ENCODE results near the gene FAM9C.

- TF ChIP-seq POLR2A (IDR thresholded peaks at IDR 0.05), result no peak
- TF ChIP-seq, protein P1, sequence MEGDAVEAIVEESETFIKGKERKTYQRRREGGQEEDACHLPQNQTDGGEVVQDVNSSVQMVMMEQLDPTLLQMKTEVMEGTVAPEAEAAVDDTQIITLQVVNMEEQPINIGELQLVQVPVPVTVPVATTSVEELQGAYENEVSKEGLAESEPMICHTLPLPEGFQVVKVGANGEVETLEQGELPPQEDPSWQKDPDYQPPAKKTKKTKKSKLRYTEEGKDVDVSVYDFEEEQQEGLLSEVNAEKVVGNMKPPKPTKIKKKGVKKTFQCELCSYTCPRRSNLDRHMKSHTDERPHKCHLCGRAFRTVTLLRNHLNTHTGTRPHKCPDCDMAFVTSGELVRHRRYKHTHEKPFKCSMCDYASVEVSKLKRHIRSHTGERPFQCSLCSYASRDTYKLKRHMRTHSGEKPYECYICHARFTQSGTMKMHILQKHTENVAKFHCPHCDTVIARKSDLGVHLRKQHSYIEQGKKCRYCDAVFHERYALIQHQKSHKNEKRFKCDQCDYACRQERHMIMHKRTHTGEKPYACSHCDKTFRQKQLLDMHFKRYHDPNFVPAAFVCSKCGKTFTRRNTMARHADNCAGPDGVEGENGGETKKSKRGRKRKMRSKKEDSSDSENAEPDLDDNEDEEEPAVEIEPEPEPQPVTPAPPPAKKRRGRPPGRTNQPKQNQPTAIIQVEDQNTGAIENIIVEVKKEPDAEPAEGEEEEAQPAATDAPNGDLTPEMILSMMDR (IDR thresholded peaks at IDR 0.05), result no peak
Observed at GRCh38 chrX:12993826-12994225, 50.6 kb downstream of the FAM9C start.
